H1 (cell line): Measurements from ENCODE around the gene FHAD1. TPM values are rescaled to one million over a fixed set of nuclear protein-coding genes. Genes with fewer than 3 reads are reported as not detected.

Experiments
- CTCF ChIA-PET: fragments of 300-600 bp; sonication (Branson Sonifier 250); formaldehyde crosslinking; loops from one replicate; lab custom pipeline; 2021; ENCODE audit not compliant: partially characterized antibody; lab: Charles Lee
- POLR2A ChIA-PET: fragments of 300-600 bp; sonication (Branson Sonifier 250); formaldehyde crosslinking; loops from one replicate; lab custom pipeline; 2021; ENCODE audit warnings: inconsistent platforms; ENCODE audit not compliant: partially characterized antibody; lab: Charles Lee
- DNase-seq, 2 experiments: peaks; one replicate each; pipeline versions ENCODE4 v3.0.0 to v3.0.0-alpha.2; 2010 to 2022; ENCODE audit warnings: low spot score in 2 of 2, low read depth in 1 of 2, mixed read lengths in 1 of 2
- FAIRE-seq: peaks from 2 replicates; lab custom pipeline; 2011; peaks lifted over from hg19 to GRCh38; lab: Jason Lieb, UNC
- H2AFZ ChIP-seq: 2 replicates; pipeline ENCODE4 v1.8.1; 2012; ENCODE audit warnings: low read length, inconsistent platforms
- H2AK5ac ChIP-seq: 2 replicates; pipeline ENCODE4 v1.6.1; 2013; ENCODE audit warnings: low read depth, low read length
- H2BK120ac ChIP-seq: replicated peaks from 2 replicates; pipeline ENCODE3; 2013; ENCODE audit warnings: low read depth, low read length, inconsistent platforms
- H2BK12ac ChIP-seq: 2 replicates; pipeline ENCODE4 v1.6.1; 2013; ENCODE audit warnings: low read depth, low read length
- H2BK15ac ChIP-seq: 2 replicates; pipeline ENCODE4 v1.6.1; 2013; ENCODE audit warnings: low read length
- H2BK20ac ChIP-seq: 2 replicates; pipeline ENCODE4 v1.6.1; 2013; ENCODE audit warnings: low read length
- H2BK5ac ChIP-seq: 2 replicates; pipeline ENCODE4 v1.6.1; 2013; ENCODE audit warnings: low read depth, low read length
- H3K14ac ChIP-seq: 2 replicates; pipeline ENCODE4 v1.6.1; 2013; ENCODE audit warnings: inconsistent platforms; ENCODE audit not compliant: insufficient read length
- H3K18ac ChIP-seq: 2 replicates; pipeline ENCODE4 v1.6.1; 2013; ENCODE audit warnings: low read length; ENCODE audit errors: extremely low read depth
- H3K23ac ChIP-seq: 2 replicates; pipeline ENCODE4 v1.6.1; 2013; ENCODE audit warnings: inconsistent platforms; ENCODE audit not compliant: insufficient read length
- H3K23me2 ChIP-seq: 2 replicates; pipeline ENCODE4 v1.6.1; 2013; ENCODE audit warnings: low read depth, low read length
- H3K27ac ChIP-seq: 2 replicates; pipeline ENCODE4 v1.6.1; 2011; ENCODE audit warnings: low read depth, low read length, inconsistent platforms
- H3K27me3 ChIP-seq, 4 experiments: replicated peaks in 1 of 4; 1 replicate in 1 of 4; 2 replicates in 3 of 4; pipeline versions ENCODE4 v1.6.1 to v1.8.1; 2011 to 2013; ENCODE audit warnings: low read length in 3 of 4, mild to moderate bottlenecking in 3 of 4, inconsistent platforms in 2 of 4, mixed read lengths in 2 of 4, moderate library complexity in 1 of 4; ENCODE audit not compliant: control insufficient read depth in 3 of 4, insufficient read depth in 3 of 4; ENCODE audit errors: extremely low read depth in 1 of 4
- H3K36me3 ChIP-seq, 4 experiments: 2 replicates each; pipeline versions ENCODE4 v1.6.1 to v1.8.1; 2011 to 2013; ENCODE audit warnings: mild to moderate bottlenecking in 4 of 4, low read length in 3 of 4, moderate library complexity in 2 of 4, control low read depth in 1 of 4, inconsistent platforms in 1 of 4; ENCODE audit not compliant: insufficient read depth in 4 of 4, control insufficient read depth in 2 of 4
- H3K4ac ChIP-seq: replicated peaks from 2 replicates; pipeline ENCODE3; 2013; ENCODE audit warnings: low read length, low read depth, mixed read lengths, inconsistent platforms; ENCODE audit not compliant: insufficient read length
- H3K4me1 ChIP-seq, 4 experiments: replicated peaks in 1 of 4; 1 replicate in 1 of 4; 2 replicates in 3 of 4; pipeline versions ENCODE4 v1.6.1 to v1.8.1; 2011 to 2013; ENCODE audit warnings: low read length in 3 of 4, inconsistent platforms in 2 of 4, mixed read lengths in 1 of 4; ENCODE audit not compliant: insufficient read depth in 4 of 4, control insufficient read depth in 3 of 4
- H3K4me2 ChIP-seq, 2 experiments: 2 replicates each; pipeline versions ENCODE4 v1.6.1 to v1.8.1; 2011 to 2013; ENCODE audit warnings: low read depth in 2 of 2, low read length in 2 of 2, control low read depth in 1 of 2, inconsistent platforms in 1 of 2, mild to moderate bottlenecking in 1 of 2; ENCODE audit not compliant: insufficient read depth in 1 of 2
- H3K4me3 ChIP-seq, 4 experiments: fragments of 200-600, 300-600 bp in 1 of 4; sonication (generic), shearing (Covaris generic), sonication (Bioruptor Twin) in 1 of 4; 2 replicates each; pipeline versions ENCODE4 v1.5.1 to v1.8.1; 2011 to 2016; ENCODE audit warnings: low read length in 4 of 4, low read depth in 3 of 4, control low read depth in 2 of 4, inconsistent platforms in 2 of 4, mild to moderate bottlenecking in 2 of 4, mixed read lengths in 1 of 4, moderate library complexity in 1 of 4; ENCODE audit not compliant: insufficient read depth in 2 of 4; ENCODE audit errors: extremely low read depth in 1 of 4
- H3K56ac ChIP-seq: replicated peaks from 2 replicates; pipeline ENCODE3; 2013; ENCODE audit warnings: low read depth, mild to moderate bottlenecking, mixed read lengths, low read length, inconsistent platforms; ENCODE audit not compliant: insufficient read length
- H3K79me1 ChIP-seq: 2 replicates; pipeline ENCODE4 v1.6.1; 2013; ENCODE audit warnings: low read depth, low read length, control low read depth
- H3K79me2 ChIP-seq, 2 experiments: 2 replicates each; pipeline versions ENCODE4 v1.6.1 to v1.8.1; 2012 to 2013; ENCODE audit warnings: low read length in 2 of 2, mild to moderate bottlenecking in 2 of 2, inconsistent platforms in 1 of 2; ENCODE audit not compliant: insufficient read depth in 2 of 2, control insufficient read depth in 1 of 2
- H3K9ac ChIP-seq, 4 experiments: replicated peaks in 1 of 4; 1 replicate in 1 of 4; 2 replicates in 3 of 4; pipeline versions ENCODE4 v1.6.1 to v1.8.1; 2011 to 2013; ENCODE audit warnings: low read depth in 3 of 4, low read length in 3 of 4, control low read depth in 2 of 4, mild to moderate bottlenecking in 2 of 4, moderate library complexity in 2 of 4, inconsistent platforms in 1 of 4; ENCODE audit errors: extremely low read depth in 1 of 4
- H3K9me3 ChIP-seq, 2 experiments: 2 replicates each; pipeline versions ENCODE4 v1.6.1 to v1.8.1; 2012 to 2013; ENCODE audit warnings: mild to moderate bottlenecking in 2 of 2, moderate library complexity in 2 of 2, control low read depth in 1 of 2, inconsistent platforms in 1 of 2, low read depth in 1 of 2, low read length in 1 of 2, mixed read lengths in 1 of 2; ENCODE audit not compliant: insufficient read depth in 2 of 2
- H4K20me1 ChIP-seq, 2 experiments: replicated peaks in 1 of 2; 2 replicates each; pipeline versions ENCODE3 to v1.8.1; 2011 to 2013; ENCODE audit warnings: inconsistent platforms in 2 of 2, low read length in 2 of 2, mild to moderate bottlenecking in 1 of 2; ENCODE audit not compliant: insufficient read depth in 2 of 2, control insufficient read depth in 1 of 2
- H4K5ac ChIP-seq: 2 replicates; pipeline ENCODE4 v1.6.1; 2013; ENCODE audit warnings: low read length, low read depth, mixed read lengths, inconsistent platforms; ENCODE audit not compliant: insufficient read length
- H4K8ac ChIP-seq: 2 replicates; pipeline ENCODE4 v1.8.0; 2013; ENCODE audit warnings: mild to moderate bottlenecking, moderate library complexity, low read length, inconsistent platforms; ENCODE audit not compliant: insufficient read depth; ENCODE audit errors: extremely low read depth
- H4K91ac ChIP-seq: replicated peaks from 2 replicates; pipeline ENCODE3; 2013; ENCODE audit warnings: low read length, mixed read lengths, inconsistent platforms; ENCODE audit not compliant: insufficient read length
- CTBP2 ChIP-seq: IDR thresholded peaks from 2 replicates; pipeline ENCODE4 v1.7.0; 2011; ENCODE audit warnings: borderline replicate concordance, mild to moderate bottlenecking, moderate library complexity, mixed read lengths, low read length; ENCODE audit not compliant: insufficient read depth, insufficient read length
- KDM1A ChIP-seq: fragments of 200-600, 300-600 bp; sonication (generic); IDR thresholded peaks from 2 replicates; pipeline ENCODE4 v1.7.1; 2016; ENCODE audit warnings: mild to moderate bottlenecking, low read length, borderline replicate concordance
- PHF8 ChIP-seq: fragments of 200-600 bp; sonication (generic); conservative IDR thresholded peaks from 2 replicates; pipeline ENCODE4 v1.7.1; 2012; ENCODE audit warnings: low read depth, mild to moderate bottlenecking, inconsistent platforms, low read length, moderate library complexity
- POLR2AphosphoS5 ChIP-seq: IDR thresholded peaks from 2 replicates; pipeline ENCODE4 v1.6.1; 2011; ENCODE audit warnings: low read depth, low read length
- RFX5 ChIP-seq: IDR thresholded peaks from 2 replicates; pipeline ENCODE4 v1.6.1; 2011; ENCODE audit warnings: low read depth, low read length, improper control_type of control experiment, borderline replicate concordance
- SP1 ChIP-seq: IDR thresholded peaks from 2 replicates; pipeline ENCODE4 v1.6.1; 2011; ENCODE audit warnings: low read depth, low read length
- TAF1 ChIP-seq: IDR thresholded peaks from 2 replicates; pipeline ENCODE4 v1.6.1; 2011; ENCODE audit warnings: mild to moderate bottlenecking, low read depth, low read length
- WGBS, 2 experiments: shearing (Covaris generic) in 1 of 2; methylation state at CpG; one replicate each; pipeline versions ENCODE4 v1.1.6 to v1.1.7; 2013 to 2015; ENCODE audit warnings: low lambda C conversion rate in 2 of 2, mixed read lengths in 2 of 2, inconsistent platforms in 1 of 2, low coverage in 1 of 2, missing lambda C conversion rate in 1 of 2; ENCODE audit not compliant: insufficient replicate concordance in 2 of 2, insufficient coverage in 1 of 2, insufficient read length in 1 of 2; ENCODE audit errors: extremely low coverage in 1 of 2, missing lambda C conversion rate in 1 of 2; 5-methylcytosine and 5-hydroxymethylcytosine counted together
- polyA plus RNA-seq, 7 experiments: library from polyadenylated mRNA; depleted of rRNA in 3 of 7; stranded (reverse) in 5 of 7; unstranded in 2 of 7; fragments of >200 nt in 5 of 7; fragments of 200-250 nt in 2 of 7; gene quantifications; 1 replicate in 5 of 7; 2 replicates in 1 of 7; 4 replicates in 1 of 7; pipeline versions ENCODE4 v1.2.1 to v1.2.3, GENCODE V29; 2011 to 2013; ENCODE audit warnings: missing spikeins in 2 of 7, mixed read lengths in 2 of 7
- total RNA-seq: library from RNA; stranded (reverse); fragmentation: NEBNext Ultra II Directional; extraction: Animal tissue kit (Norgen Biotek cat#: 25700); gene quantifications from 2 replicates; pipeline ENCODE4 v1.2.1, GENCODE V29; 2021

The FHAD1 gene
- total and polyA plus RNA-seq, 2 of the 8 experiments (the other 6 are each of a cell fraction or from before 2014, with no cell fraction given): 0.39 to 0.69 TPM

- H3K9me3 ChIP-seq: no peaks in the 10 kb centered on the region
- H4K5ac ChIP-seq: no peak overlapping the region
- no peak overlapping the region for H3K18ac ChIP-seq
- ChIA-PET POLR2A (interaction anchor here (1.1 kb wide), 1 partner anchor 102 kb away, joined by 3 read pairs; no protein-coding TSS in a partner anchor), CTCF (no interaction called here)
- no peak overlapping the region for H2BK15ac ChIP-seq
- no peak overlapping the region for H4K91ac ChIP-seq
- H3K14ac ChIP-seq: no peak overlapping the region
- H3K23me2 ChIP-seq: peaks cover 3% of the 10 kb centered on the region; the same call in 1 of the 2 replicates
- H3K4me3 ChIP-seq: no peak overlapping the region
- no peak overlapping the region for H3K4me2 ChIP-seq
- no peaks in the 10 kb centered on the region for H4K20me1 ChIP-seq
- H3K79me2 ChIP-seq: no peaks in the 10 kb centered on the region
- DNase-seq (no peak), FAIRE-seq (no peak)
- H3K27me3 ChIP-seq: no peaks in the 10 kb centered on the region
- H2BK12ac ChIP-seq: no peak overlapping the region
- no peak overlapping the region for H2AFZ ChIP-seq
- H2BK5ac ChIP-seq: no peak overlapping the region
- no peak overlapping the region for H3K23ac ChIP-seq
- no peak overlapping the region for H3K9ac ChIP-seq
- peaks cover 0 to 7% (median 3%) of the 10 kb centered on the region in 4 experiments; a peak in 4 of 7 replicates for H3K4me1 ChIP-seq
- WGBS, 2 experiments: 88% methylated on average over 16 of the region's 21 CpGs; no CpG with 5 or more reads in 1 of the 2 experiments
- H2BK120ac ChIP-seq: no peak overlapping the region
- no peak overlapping the region for H4K8ac ChIP-seq
- H2BK20ac ChIP-seq: no peak overlapping the region
- no peak overlapping the region for H3K4ac ChIP-seq
- no peak overlapping the region for H2AK5ac ChIP-seq
- no peaks in the 10 kb centered on the region for H3K36me3 ChIP-seq
- TF ChIP-seq SP1 (no peak), CTBP2 (no peak), KDM1A (no peak), POLR2AphosphoS5 (no peak), RFX5 (no peak), PHF8 (no peak), TAF1 (no peak)
- TF ChIP-seq, all 59 proteins: peak for 0
- H3K79me1 ChIP-seq: no peaks in the 10 kb centered on the region
- H3K56ac ChIP-seq: no peak overlapping the region
- no peak overlapping the region for H3K27ac ChIP-seq
Measured at GRCh38 chr1:15329104-15329820, 82.2 kb downstream of the FHAD1 start.
